ENCODE measurements around the gene U2AF2. TPM values are rescaled to one million over a fixed set of nuclear protein-coding genes. Genes with fewer than 3 reads are reported as not detected.

U2AF2 gene
- total RNA-seq, 1 experiment from 2014 or later: 289 TPM

GRCh38 chr19:55694241-55694655 lies 39.4 kb downstream of the U2AF2 start:
- no peak overlapping the region for H3K4me3 ChIP-seq (ENCODE audit: low read depth, low read length)
- H3K36me3 Mint-ChIP-seq (ENCODE audit: insufficient read depth, unreplicated experiment): peaks cover 88% of the 10 kb centered on the region
- H3K4me3 Mint-ChIP-seq (ENCODE audit: unreplicated experiment): no peak overlapping the region
- CTCF ChIA-PET: interaction anchor here (0.8 kb wide), 1 partner anchor 40 kb away, joined by 3 read pairs; no protein-coding TSS in a partner anchor
- peak in 1 of 2 experiments; percentile 34 for TF ChIP-seq CTCF (IDR thresholded peaks at IDR 0.05; ENCODE audit: insufficient read depth in 1 of 2, low read depth in 1 of 2, low read length in 1 of 2, severe bottlenecking in 1 of 2, unreplicated experiment in 1 of 2)
- DNase-seq: peak; percentile 50 to 68
- H3K9me3 Mint-ChIP-seq (ENCODE audit: unreplicated experiment): no peaks in the 10 kb centered on the region
- intact Hi-C loops (cut with micrococcal nuclease; ENCODE audit: unreplicated experiment): no loop called here
- H3K4me1 ChIP-seq: peaks cover 2% of the 10 kb centered on the region
- H3K27me3 Mint-ChIP-seq (ENCODE audit: insufficient read depth, unreplicated experiment): no peaks in the 10 kb centered on the region
- no TSS peak for BruUV-seq (replicated peaks)
- peaks cover 14% of the 10 kb centered on the region for H3K36me3 ChIP-seq (ENCODE audit: control insufficient read depth, insufficient read depth, low read length)
- POLR2A ChIA-PET: interaction anchor here (1.0 kb wide), 1 partner anchor 40 kb away, joined by 3 read pairs; no protein-coding TSS in a partner anchor
- no peak overlapping the region for H3K27ac Mint-ChIP-seq (ENCODE audit: unreplicated experiment)
- H3K27me3 ChIP-seq (replicated peaks; ENCODE audit: control insufficient read depth, insufficient read depth, low read length): no peaks in the 10 kb centered on the region
- no peaks in the 10 kb centered on the region for H3K9me3 ChIP-seq
- H3K4me1 Mint-ChIP-seq (ENCODE audit: low read depth, unreplicated experiment): peaks cover under 1% of the 10 kb centered on the region

- CTCF ChIA-PET: no interaction called here
- Mint-ChIP-seq H3K36me3 (ENCODE audit: insufficient read depth, unreplicated experiment) (peaks cover 82% of the 10 kb centered on the region), H3K27me3 (ENCODE audit: insufficient read depth, unreplicated experiment) (no peaks in the 10 kb centered on the region), H3K4me1 (ENCODE audit: low read depth, unreplicated experiment) (no peaks in the 10 kb centered on the region), H3K27ac (ENCODE audit: unreplicated experiment) (no peak overlapping the region), H3K9me3 (ENCODE audit: unreplicated experiment) (no peaks in the 10 kb centered on the region), H3K4me3 (ENCODE audit: unreplicated experiment) (no peak overlapping the region)
- H3K27me3 ChIP-seq (replicated peaks; ENCODE audit: control insufficient read depth, insufficient read depth, low read length): no peaks in the 10 kb centered on the region
- H3K36me3 ChIP-seq (ENCODE audit: control insufficient read depth, insufficient read depth, low read length): peaks cover 12% of the 10 kb centered on the region
- no peaks in the 10 kb centered on the region for H3K4me1 ChIP-seq
- intact Hi-C loops (cut with micrococcal nuclease; ENCODE audit: unreplicated experiment): no loop called here
- H3K9me3 ChIP-seq: no peaks in the 10 kb centered on the region
- no peak for TF ChIP-seq CTCF (IDR thresholded peaks at IDR 0.05; ENCODE audit: insufficient read depth in 1 of 2, low read depth in 1 of 2, low read length in 1 of 2, severe bottlenecking in 1 of 2, unreplicated experiment in 1 of 2)
- DNase-seq: peak in 1 of 2 experiments; percentile 31
- BruUV-seq (replicated peaks): TSS peak; percentile 53
- POLR2A ChIA-PET: interaction anchor here (1.0 kb wide), 1 partner anchor 40 kb away, joined by 3 read pairs; no protein-coding TSS in a partner anchor
- no peak overlapping the region for H3K4me3 ChIP-seq (ENCODE audit: low read depth, low read length)
These were observed 40.0 kb downstream of the U2AF2 start for GRCh38 chr19:55694656-55695491.

- no peak overlapping the region for H3K4me3 Mint-ChIP-seq (ENCODE audit: unreplicated experiment)
- no peaks in the 10 kb centered on the region for H3K27me3 ChIP-seq (replicated peaks; ENCODE audit: control insufficient read depth, insufficient read depth, low read length)
- no peaks in the 10 kb centered on the region for H3K27me3 Mint-ChIP-seq (ENCODE audit: insufficient read depth, unreplicated experiment)
- POLR2A ChIA-PET: no interaction called here
- H3K9me3 ChIP-seq: no peaks in the 10 kb centered on the region
- peaks cover 79% of the 10 kb centered on the region for H3K36me3 Mint-ChIP-seq (ENCODE audit: insufficient read depth, unreplicated experiment)
- H3K4me3 ChIP-seq (ENCODE audit: low read depth, low read length): no peak overlapping the region
- no peaks in the 10 kb centered on the region for H3K4me1 Mint-ChIP-seq (ENCODE audit: low read depth, unreplicated experiment)
- intact Hi-C loops (cut with micrococcal nuclease; ENCODE audit: unreplicated experiment): no loop called here
- TF ChIP-seq CTCF (IDR thresholded peaks at IDR 0.05; ENCODE audit: insufficient read depth in 1 of 2, low read depth in 1 of 2, low read length in 1 of 2, severe bottlenecking in 1 of 2, unreplicated experiment in 1 of 2): no peak
- H3K36me3 ChIP-seq (ENCODE audit: control insufficient read depth, insufficient read depth, low read length): peaks cover 10% of the 10 kb centered on the region
- H3K9me3 Mint-ChIP-seq (ENCODE audit: unreplicated experiment): no peaks in the 10 kb centered on the region
- DNase-seq: peak in 1 of 2 experiments; percentile 32
- H3K4me1 ChIP-seq: no peaks in the 10 kb centered on the region
- CTCF ChIA-PET: no interaction called here
- no TSS peak for BruUV-seq (replicated peaks)
- H3K27ac Mint-ChIP-seq (ENCODE audit: unreplicated experiment): no peak overlapping the region
These were observed 40.9 kb downstream of the U2AF2 start for GRCh38 chr19:55695511-55696290.
